HG03442 (cell line): ENCODE results near the gene CCDC12.

ENCODE experiments used
- ATAC-seq: cut with Tn5 transposase; IDR thresholded peaks from one replicate; pipeline ENCODE4 v1.9.1; 2021; ENCODE audit warnings: mild to moderate bottlenecking, moderate library complexity; ENCODE audit not compliant: unreplicated experiment

CCDC12 gene

DNA sequence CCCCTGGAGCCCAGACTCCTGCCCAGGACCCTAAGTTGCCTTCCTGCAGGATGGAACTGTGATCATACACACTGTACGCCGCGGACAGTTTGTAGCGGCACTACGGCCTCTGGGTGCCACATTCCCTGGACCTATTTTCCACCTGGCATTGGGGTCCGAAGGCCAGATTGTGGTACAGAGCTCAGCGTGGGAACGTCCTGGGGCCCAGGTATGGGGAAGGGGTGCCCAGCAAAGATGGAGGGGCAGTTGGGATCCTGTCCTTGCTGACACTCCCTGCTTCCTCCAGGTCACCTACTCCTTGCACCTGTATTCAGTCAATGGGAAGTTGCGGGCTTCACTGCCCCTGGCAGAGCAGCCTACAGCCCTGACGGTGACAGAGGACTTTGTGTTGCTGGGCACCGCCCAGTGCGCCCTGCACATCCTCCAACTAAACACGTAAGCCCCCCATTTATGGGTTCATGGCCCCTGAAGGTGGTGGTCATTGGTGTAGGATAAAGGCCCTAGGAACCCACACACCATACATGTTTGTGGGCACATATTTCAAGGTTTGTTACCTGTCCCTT, 31.8 kb upstream of the CCDC12 start:
- no peak for ATAC-seq

DNA sequence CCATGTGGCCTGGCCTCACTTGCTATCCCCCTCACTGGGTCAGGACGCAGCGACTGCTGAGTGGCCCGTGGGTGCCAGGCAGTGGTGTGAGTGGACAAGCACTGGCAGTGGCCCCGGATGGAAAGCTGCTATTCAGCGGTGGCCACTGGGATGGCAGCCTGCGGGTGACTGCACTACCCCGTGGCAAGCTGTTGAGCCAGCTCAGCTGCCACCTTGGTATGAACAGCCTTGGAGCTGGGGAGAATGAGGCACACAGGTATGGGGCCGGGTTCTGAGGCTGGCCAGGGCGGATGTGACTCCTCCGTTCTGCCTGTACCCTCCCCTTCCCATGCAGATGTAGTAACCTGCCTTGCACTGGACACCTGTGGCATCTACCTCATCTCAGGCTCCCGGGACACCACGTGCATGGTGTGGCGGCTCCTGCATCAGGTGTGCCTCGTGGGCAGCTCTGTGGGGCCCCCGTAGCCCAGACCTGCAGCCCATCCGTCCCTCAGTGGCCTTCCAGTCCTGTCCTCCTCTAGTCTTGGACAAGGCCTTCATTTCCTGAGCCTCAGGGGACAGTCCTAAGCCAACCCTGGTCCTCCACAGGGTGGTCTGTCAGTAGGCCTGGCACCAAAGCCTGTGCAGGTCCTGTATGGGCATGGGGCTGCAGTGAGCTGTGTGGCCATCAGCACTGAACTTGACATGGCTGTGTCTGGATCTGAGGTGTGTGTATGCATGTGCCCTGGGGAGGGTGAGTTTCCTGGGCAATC, 31.1 kb upstream of the CCDC12 start:
- no peak for ATAC-seq

DNA sequence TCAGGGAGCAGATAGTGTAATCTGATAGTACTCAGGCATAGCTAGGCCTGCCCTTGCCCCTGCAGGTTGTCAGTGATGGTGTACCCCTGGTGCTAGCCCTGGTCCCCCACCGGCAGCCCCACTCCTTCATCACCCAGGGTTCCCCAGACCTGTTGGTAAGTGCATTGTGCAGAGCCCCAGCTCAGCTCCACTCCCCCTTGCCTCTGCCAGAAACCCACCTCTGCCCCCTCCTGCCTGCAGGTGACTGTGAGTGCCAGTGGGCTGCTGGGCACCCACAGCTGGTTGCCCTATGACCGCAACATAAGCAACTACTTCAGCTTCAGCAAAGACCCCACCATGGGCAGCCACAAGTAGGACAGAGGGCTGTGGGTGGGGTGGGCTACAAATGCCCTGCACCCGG, 30.5 kb upstream of the CCDC12 start:
- ATAC-seq = no peak

DNA sequence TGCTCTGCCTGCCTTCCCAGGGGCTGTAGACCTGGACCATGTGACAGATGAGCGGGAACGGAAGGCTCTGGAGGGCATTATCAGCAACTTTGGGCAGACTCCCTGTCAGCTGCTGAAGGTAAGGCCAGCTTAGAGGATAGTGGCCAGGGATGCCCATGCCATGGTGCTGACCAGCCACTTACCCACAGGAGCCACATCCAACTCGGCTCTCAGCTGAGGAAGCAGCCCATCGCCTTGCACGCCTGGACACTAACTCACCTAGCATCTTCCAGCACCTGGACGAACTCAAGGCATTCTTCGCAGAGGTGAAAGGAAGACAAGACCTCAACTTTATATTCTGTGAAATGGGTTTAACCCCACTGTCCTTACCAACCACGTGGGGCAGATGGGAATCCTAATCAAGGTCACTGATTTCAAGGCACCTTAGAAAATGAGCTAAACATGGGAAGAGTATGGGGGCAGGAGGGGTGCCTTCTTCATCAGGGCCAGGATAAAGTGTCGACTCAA, 29.7 kb upstream of the CCDC12 start:
- ATAC-seq = no peak

DNA sequence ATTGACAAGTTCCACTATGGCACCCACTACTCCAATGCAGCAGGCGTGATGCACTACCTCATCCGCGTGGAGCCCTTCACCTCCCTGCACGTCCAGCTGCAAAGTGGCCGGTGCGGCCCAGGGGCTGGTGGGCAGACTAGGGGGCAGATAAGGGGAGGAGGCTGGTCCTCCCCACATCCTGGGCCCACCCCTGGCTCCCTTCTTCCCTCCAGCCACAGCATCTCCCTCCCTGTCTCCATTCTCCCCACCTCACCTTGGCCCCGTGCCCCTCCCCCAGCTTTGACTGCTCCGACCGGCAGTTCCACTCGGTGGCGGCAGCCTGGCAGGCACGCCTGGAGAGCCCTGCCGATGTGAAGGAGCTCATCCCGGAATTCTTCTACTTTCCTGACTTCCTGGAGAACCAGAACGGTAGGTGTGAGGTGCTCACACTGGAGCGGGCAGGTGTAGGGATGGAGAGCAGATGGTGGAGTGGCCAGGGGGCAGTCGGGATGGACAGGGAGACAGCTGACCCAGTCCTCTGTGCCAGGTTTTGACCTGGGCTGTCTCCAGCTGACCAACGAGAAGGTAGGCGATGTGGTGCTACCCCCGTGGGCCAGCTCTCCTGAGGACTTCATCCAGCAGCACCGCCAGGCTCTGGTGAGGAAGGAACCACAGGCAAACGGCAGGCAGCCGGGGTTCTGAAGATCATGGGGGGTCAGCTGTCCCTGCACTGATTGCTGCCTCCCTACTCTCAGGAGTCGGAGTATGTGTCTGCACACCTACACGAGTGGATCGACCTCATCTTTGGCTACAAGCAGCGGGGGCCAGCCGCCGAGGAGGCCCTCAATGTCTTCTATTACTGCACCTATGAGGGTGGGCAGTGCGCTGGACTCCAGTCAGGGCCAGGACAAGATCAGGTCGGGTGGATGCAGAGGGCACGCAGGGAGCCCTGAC, 28.9 kb upstream of the CCDC12 start:
- no peak for ATAC-seq

DNA sequence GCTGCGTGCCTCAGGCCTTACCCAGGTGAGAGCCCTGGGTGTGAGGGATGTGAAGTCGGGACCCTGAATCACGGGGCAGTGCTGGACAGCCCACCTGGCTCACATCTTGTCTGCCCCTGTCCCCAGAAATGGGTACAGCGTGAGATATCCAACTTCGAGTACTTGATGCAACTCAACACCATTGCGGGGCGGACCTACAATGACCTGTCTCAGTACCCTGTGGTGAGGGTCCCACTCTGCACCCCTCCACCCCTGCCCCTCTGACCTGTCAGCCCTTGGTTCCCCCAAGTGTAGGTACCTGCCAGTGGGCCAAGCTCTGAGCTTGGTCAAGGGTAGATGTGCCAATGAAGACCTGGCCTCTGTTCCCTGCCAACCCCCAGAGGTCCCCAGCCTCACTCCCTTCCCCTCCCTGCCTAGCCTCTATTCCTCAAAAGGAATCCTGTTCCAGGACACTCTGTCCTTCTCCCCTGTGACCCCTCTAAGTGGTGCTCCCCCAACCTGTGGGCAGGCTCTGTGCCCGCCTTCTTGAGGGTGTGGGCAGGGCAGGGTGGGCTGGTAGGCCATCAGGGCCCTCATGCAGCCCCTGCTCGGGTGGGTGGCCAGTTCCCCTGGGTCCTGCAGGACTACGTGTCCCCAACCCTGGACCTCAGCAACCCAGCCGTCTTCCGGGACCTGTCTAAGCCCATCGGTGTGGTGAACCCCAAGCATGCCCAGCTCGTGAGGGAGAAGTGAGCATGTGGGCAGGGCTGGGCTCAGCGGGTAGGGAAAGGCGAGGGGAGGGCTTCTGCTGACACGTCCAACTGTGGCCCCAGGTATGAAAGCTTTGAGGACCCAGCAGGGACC, 28.0 kb upstream of the CCDC12 start:
- no peak for ATAC-seq

DNA sequence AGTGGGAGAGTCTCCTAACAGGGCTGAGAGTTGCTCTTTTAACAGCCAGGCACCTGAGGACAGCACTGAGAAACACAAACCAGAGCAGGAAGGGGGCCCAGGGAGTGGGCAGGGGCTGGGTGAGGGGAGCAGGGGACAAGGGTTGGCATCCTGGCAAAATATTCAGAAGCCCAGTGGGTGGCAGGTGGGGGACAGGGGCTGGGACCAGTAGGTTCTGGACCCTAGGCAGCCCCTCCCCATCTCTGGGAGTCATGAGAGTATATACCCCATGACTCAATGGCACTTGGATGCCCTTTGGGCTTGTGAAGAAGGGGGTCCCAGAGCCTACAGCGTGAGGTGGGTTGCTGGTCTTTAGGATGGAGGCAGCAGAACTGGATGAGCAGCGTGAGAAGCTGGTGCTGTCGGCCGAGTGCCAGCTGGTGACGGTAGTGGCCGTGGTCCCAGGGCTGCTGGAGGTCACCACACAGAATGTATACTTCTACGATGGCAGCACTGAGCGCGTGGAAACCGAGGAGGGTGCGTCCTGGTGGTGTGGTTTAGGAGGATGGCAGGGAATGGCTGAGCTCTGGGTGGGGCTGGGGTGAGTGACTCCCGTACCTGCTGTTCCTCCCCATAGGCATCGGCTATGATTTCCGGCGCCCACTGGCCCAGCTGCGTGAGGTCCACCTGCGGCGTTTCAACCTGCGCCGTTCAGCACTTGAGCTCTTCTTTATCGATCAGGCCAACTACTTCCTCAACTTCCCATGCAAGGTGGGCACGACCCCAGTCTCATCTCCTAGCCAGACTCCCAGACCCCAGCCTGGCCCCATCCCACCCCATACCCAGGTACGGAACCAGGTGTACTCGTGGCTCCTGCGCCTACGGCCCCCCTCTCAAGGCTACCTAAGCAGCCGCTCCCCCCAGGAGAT, 27.2 kb upstream of the CCDC12 start:
- no peak for ATAC-seq

DNA sequence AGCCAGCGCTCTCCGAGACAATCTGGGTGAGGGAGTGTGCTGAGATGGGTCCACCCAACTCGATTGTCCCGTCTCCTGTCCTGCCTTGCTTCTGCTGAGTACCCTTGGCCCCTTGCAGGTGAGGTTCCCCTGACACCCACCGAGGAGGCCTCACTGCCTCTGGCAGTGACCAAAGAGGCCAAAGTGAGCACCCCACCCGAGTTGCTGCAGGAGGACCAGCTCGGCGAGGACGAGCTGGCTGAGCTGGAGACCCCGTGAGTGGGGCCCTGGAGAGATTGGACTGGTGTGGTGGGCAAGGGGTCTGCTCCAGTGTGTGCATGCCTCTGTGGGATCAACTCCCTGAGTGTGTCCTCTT, 26.5 kb upstream of the CCDC12 start:
- no peak for ATAC-seq

DNA sequence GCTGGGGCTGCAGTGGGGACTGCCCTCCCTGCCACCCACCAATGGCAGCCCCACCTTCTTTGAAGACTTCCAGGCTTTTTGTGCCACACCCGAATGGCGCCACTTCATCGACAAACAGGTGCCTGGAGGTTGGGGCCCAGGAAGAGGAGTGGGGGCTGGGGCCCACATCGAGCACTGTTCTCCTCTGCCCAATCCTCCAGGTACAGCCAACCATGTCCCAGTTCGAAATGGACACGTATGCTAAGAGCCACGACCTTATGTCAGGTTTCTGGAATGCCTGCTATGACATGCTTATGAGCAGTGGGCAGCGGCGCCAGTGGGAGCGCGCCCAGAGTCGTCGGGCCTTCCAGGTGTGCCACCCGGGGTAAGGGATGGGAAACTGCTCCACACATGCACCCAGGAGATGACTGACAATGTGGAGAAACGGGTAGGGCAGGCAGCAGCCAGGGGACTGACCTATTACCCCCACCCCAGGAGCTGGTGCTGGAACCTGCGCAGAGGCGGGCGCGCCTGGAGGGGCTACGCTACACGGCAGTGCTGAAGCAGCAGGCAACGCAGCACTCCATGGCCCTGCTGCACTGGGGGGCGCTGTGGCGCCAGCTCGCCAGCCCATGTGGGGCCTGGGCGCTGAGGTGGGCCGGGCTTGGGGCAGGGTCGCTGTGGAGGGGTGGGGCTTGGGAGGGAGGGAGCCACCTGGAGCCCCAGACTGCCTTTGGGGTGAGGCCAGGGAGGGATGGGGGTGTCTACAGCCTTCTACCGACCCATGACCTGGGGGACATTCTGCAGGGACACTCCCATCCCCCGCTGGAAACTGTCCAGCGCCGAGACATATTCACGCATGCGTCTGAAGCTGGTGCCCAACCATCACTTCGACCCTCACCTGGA, 25.9 kb upstream of the CCDC12 start:
- ATAC-seq = no peak

DNA sequence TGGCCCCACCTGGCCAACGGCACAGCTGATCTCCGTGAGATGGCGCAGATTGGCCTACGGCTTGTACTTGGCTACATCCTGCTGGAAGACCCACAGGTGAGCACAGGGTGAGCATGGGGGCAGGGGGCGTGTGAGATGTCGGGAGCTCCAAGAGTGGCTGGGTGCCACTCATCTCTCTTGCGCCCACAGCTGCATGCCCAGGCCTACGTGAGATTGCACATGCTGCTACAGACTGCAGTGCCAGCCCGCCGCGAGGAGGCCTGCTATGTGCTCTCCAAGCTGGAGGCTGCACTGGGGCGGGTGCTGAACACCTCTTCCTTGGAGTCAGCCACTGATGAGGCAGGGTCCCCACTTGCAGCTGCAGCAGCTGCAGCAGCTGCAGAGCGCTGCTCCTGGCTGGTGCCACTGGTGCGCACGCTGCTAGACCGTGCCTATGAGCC, 25.2 kb upstream of the CCDC12 start:
- ATAC-seq = no peak

DNA sequence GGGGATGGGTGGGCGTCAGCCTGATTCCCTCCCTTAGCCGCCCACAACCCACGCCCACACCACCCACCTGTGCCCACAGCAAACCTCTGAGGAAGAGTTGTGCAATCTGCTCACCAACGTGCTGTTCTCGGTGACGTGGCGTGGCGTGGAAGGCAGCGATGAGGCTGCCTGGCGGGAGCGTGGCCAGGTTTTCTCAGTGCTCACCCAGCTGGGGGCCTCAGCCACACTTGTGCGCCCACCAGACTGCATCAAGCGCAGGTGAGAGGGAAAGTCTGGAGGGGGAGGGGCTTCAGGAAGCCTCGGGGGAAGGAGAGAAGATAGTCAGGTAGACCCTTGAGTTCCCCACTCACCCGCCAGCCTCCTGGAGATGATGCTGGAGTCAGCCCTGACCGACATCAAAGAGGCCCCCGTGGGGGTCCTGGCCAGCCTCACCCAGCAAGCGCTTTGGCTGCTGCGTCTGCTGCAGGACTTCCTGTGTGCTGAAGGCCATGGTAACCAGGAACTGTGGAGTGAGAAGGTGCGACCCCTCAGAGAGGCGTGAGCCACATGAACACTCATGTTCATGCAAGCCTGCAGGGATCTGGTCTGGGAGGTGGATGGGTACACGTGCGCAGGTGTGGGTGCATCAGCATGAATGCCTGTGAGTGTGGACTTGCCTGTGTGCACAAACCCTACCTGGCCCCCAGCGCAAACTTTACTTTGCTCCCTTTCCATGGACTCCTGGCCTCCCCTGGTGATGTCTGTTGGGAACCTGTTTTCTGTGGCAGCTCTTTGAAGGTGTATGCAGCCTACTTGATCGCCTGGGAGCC, 24.6 kb upstream of the CCDC12 start:
- ATAC-seq = no peak

DNA sequence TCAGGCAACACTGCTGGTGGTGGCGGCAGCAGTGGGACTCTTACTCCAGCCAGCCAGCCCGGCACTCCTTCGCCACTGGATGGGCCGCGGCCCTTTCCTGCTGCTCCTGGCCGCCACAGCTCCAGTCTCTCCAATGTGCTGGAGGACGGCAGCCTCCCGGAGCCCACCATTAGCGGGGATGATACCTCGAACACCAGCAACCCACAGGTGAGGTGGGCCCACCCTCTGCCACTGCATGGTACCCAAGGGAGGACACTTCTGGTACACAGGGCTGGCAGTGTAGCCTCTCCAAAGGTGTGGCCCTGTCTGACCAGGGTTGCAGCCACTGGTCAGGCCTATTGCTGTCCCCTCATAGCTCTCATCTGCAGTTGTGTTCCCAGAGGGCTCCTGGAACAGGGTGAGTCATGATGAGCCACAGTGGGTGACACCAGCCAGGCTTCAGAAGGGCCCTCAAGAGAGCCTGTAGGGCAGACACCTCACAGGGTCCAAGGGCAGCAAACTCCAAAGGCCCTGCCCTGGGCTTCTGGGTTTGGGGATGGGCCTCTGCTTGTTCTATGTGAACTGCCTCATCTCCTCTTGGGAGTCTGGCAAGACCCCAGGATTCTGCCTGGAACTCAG, 23.8 kb upstream of the CCDC12 start:
- no peak for ATAC-seq

DNA sequence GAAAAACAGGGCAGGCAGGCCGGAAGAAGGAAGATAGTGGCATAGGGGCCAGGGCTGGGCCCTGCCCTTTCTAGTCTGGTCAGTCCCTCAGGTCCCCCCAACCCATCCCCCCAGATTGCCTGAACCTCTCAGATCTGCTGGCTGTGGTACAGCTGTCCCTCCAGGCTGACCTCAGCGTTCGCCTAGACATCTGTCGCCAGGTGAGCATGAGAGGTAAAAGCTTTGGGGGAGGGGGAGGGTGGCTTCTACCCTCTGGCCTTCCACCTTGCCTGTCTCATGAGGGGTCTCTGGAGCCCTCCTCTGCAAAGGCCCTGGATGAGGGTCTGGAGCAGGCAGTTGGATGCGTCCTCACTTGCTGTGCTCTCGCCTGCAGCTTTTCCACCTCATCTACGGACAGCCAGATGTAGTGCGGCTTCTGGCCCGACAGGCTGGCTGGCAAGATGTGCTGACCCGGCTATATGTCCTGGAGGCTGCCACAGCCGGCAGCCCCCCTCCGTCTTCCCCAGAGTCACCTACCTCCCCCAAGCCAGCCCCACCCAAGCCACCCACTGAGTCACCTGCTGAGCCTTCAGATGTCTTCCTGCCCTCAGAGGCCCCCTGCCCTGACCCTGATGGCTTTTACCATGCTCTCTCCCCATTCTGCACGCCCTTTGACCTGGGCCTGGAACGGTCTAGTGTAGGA, 23.1 kb upstream of the CCDC12 start:
- ATAC-seq = no peak

DNA sequence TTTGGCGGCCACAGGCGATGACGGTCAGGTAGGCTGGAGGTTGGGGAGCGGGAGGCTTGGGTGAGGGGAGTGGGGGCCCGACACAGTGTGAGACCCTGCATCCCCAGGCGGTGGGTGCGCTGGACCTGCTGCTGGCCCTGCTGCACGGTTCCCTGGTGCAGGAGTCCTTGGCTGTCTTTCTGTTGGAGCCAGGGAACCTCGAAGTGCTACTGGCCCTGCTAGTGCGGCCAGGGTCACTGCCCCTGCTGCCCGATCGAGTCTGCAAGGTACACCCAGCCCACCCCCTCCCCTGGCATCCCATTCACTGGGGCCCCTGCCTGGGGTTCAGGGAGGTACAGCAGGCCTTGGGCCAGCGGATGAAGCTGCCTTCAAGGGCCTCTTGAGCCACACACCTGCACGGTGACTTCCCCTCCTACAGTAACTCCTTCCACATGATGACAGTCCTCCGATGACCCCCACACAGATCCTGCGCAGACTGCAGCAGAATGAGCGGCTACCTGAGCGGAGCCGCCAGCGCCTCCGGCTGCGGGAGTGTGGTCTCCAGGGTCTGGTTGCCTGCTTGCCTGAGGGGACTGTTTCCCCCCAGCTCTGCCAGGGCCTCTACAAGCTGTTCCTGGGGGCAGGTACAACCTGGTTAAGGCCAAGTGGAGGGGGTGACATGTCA, 22.4 kb upstream of the CCDC12 start:
- no peak for ATAC-seq

DNA sequence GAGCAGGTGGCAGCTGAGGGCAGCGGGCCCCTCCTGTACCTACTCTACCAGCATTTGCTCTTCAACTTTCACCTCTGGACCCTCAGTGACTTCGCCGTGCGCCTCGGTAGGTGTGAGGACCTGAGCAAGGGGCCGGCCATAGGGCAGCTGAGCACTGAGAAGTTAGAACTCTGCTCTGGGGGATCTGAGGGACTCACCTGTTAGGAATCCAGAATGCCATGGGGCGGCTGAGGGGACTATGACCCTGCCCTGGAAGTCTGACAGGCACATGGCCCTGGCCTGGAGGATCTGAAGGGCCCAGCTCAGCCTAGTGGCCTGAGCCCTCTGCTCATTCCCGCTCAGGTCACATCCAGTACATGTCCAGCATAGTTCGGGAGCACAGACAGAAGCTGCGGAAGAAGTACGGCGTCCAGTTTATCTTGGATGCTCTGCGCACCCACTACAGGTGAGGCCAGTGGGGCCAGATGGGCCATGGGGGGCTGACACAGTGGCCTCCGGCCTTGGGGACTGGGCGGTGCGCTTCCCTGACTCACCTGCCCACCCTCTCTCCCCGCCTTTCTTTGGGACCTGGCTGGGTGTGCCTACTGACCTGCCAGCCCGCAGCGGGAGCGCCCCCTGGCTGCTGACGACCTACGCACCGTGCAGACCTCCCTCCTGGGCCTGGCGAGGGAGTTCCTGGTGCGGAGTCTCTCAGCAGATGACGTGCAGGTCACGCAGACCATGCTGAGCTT, 21.7 kb upstream of the CCDC12 start:
- ATAC-seq = no peak
